GM18520 (cell line): ENCODE measurements around the gene SNN.

Source experiments
- ATAC-seq: cut with Tn5 transposase; IDR thresholded peaks from one replicate; pipeline ENCODE4 v1.9.1; 2021; ENCODE audit not compliant: unreplicated experiment

The SNN gene

DNA sequence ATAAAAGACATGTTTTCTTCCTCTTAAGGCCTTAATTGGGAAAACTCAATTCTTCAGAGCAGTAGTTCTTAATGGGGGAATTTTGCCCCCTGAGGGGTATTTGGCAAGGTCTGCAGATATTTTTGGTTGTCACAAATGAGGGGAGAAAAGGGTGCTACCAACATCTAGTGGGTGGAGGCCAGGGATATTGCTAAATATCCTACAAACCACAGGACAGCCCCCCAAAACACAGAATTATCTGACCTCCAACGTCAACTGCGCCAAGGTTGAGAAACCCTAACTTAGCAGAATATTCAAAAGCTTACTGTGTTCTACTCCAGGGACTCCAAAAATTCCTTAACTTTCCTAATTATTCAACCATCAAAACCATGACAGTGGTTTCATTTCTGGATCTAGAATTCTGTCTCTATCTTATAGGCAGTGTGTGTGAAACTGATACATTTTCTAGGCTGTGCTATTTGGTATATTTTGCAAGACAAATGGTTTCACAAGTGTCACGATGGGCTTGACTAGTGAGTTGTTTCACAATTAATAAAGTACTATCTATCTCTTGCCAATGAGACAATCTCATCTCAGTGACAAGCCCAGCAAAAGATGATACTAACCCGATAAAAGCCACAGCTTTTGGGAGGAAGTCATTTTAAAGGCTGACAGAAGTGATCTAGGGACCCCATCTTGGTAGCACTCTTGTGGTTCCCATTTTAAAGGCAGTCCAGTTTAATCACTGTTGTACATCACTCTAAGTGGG, 59.7 kb downstream of the SNN start:
- ATAC-seq, result no peak
